ENCODE results near the gene PARD3.

Gene PARD3

GRCh38 chr10:34316154-34316553, 498.9 kb downstream of the PARD3 start:
- Histone ChIP-seq H3K27me3 (ENCODE audit: insufficient read depth, low read depth) (no peaks in the 10 kb centered on the region), H3K4me3 (IDR thresholded peaks at IDR 0.05; ENCODE audit: insufficient read depth, low read depth, low read length) (no peak overlapping the region), H2AFZ (ENCODE audit: low read depth) (no peak overlapping the region), H3K27ac (no peak overlapping the region), H4K20me1 (ENCODE audit: insufficient read depth) (no peaks in the 10 kb centered on the region), H3K4me1 (ENCODE audit: low read depth, poor library complexity, severe bottlenecking) (no peaks in the 10 kb centered on the region), H3K9ac (no peak overlapping the region), H3K4me2 (no peak overlapping the region), H3K36me3 (ENCODE audit: insufficient read depth) (no peaks in the 10 kb centered on the region), H3K79me2 (ENCODE audit: insufficient read depth, low read depth) (no peaks in the 10 kb centered on the region)
- no peak for TF ChIP-seq CTCF (conservative IDR thresholded peaks at IDR 0.05; ENCODE audit: low read depth, low read length)

- Histone ChIP-seq H4K20me1 (ENCODE audit: insufficient read depth) (no peaks in the 10 kb centered on the region), H3K4me2 (no peak overlapping the region), H3K79me2 (ENCODE audit: insufficient read depth, low read depth) (no peaks in the 10 kb centered on the region), H3K9ac (no peak overlapping the region), H3K4me3 (IDR thresholded peaks at IDR 0.05; ENCODE audit: insufficient read depth, low read depth, low read length) (no peak overlapping the region), H3K36me3 (ENCODE audit: insufficient read depth) (no peaks in the 10 kb centered on the region), H3K27ac (no peak overlapping the region), H2AFZ (ENCODE audit: low read depth) (no peak overlapping the region), H3K27me3 (ENCODE audit: insufficient read depth, low read depth) (no peaks in the 10 kb centered on the region), H3K4me1 (ENCODE audit: low read depth, poor library complexity, severe bottlenecking) (no peaks in the 10 kb centered on the region)
- no peak for TF ChIP-seq CTCF (conservative IDR thresholded peaks at IDR 0.05; ENCODE audit: low read depth, low read length)
Measured at GRCh38 chr10:34314457-34314856, 500.6 kb downstream of the PARD3 start.

- Histone ChIP-seq H2AFZ (ENCODE audit: low read depth) (no peak overlapping the region), H3K9ac (no peak overlapping the region), H3K4me1 (ENCODE audit: low read depth, poor library complexity, severe bottlenecking) (no peaks in the 10 kb centered on the region), H3K79me2 (ENCODE audit: insufficient read depth, low read depth) (no peaks in the 10 kb centered on the region), H3K4me2 (no peak overlapping the region), H4K20me1 (ENCODE audit: insufficient read depth) (no peaks in the 10 kb centered on the region), H3K4me3 (IDR thresholded peaks at IDR 0.05; ENCODE audit: insufficient read depth, low read depth, low read length) (no peak overlapping the region), H3K27me3 (ENCODE audit: insufficient read depth, low read depth) (no peaks in the 10 kb centered on the region), H3K27ac (no peak overlapping the region), H3K36me3 (ENCODE audit: insufficient read depth) (no peaks in the 10 kb centered on the region)
- TF ChIP-seq CTCF (conservative IDR thresholded peaks at IDR 0.05; ENCODE audit: low read depth, low read length): no peak
Measured at GRCh38 chr10:34313888-34314287, 501.2 kb downstream of the PARD3 start.

- Histone ChIP-seq H3K4me3 (IDR thresholded peaks at IDR 0.05; ENCODE audit: insufficient read depth, low read depth, low read length) (no peak overlapping the region), H3K4me1 (ENCODE audit: low read depth, poor library complexity, severe bottlenecking) (no peaks in the 10 kb centered on the region), H4K20me1 (ENCODE audit: insufficient read depth) (no peaks in the 10 kb centered on the region), H3K9ac (no peak overlapping the region), H3K4me2 (no peak overlapping the region), H3K79me2 (ENCODE audit: insufficient read depth, low read depth) (no peaks in the 10 kb centered on the region), H3K27me3 (ENCODE audit: insufficient read depth, low read depth) (no peaks in the 10 kb centered on the region), H3K36me3 (ENCODE audit: insufficient read depth) (no peaks in the 10 kb centered on the region), H2AFZ (ENCODE audit: low read depth) (no peak overlapping the region), H3K27ac (no peak overlapping the region)
- no peak for TF ChIP-seq CTCF (conservative IDR thresholded peaks at IDR 0.05; ENCODE audit: low read depth, low read length)
Measured at GRCh38 chr10:34313353-34313752, 501.7 kb downstream of the PARD3 start.

GRCh38 chr10:34311679-34312078, 503.4 kb downstream of the PARD3 start:
- no peak for TF ChIP-seq CTCF (conservative IDR thresholded peaks at IDR 0.05; ENCODE audit: low read depth, low read length)
- no peak overlapping the region for H3K4me2 ChIP-seq

More at GRCh38 chr10:34311679-34312078, 503.4 kb downstream of the PARD3 start:
- H4K20me1 ChIP-seq (ENCODE audit: insufficient read depth): no peaks in the 10 kb centered on the region
- H3K27ac ChIP-seq: no peak overlapping the region
- no peak overlapping the region for H3K9ac ChIP-seq
- no peaks in the 10 kb centered on the region for H3K79me2 ChIP-seq (ENCODE audit: insufficient read depth, low read depth)
- H3K4me3 ChIP-seq (IDR thresholded peaks at IDR 0.05; ENCODE audit: insufficient read depth, low read depth, low read length): no peak overlapping the region
- H3K4me1 ChIP-seq (ENCODE audit: low read depth, poor library complexity, severe bottlenecking): no peaks in the 10 kb centered on the region
- H3K36me3 ChIP-seq (ENCODE audit: insufficient read depth): no peaks in the 10 kb centered on the region
- no peaks in the 10 kb centered on the region for H3K27me3 ChIP-seq (ENCODE audit: insufficient read depth, low read depth)
- H2AFZ ChIP-seq (ENCODE audit: low read depth): no peak overlapping the region

Data from KMS-11 (cell line).